ENCODE results near the gene CDHR1.

Gene CDHR1

GRCh38 chr10:84214046-84214572 is 19.8 kb downstream of the CDHR1 start:
- Histone ChIP-seq H4K20me1 (ENCODE audit: low read depth, low read length) (no peaks in the 10 kb centered on the region), H3K9me2 (replicated peaks; ENCODE audit: insufficient read depth, low read length) (no peaks in the 10 kb centered on the region), H2AFZ (ENCODE audit: low read depth, low read length, severe bottlenecking) (peak overlapping the region; percentile 50), H3F3A (ENCODE audit: insufficient read depth) (no peaks in the 10 kb centered on the region), H3K4me3 (ENCODE audit: insufficient read depth, low read length, poor library complexity, severe bottlenecking) (no peak overlapping the region), H3K79me2 (ENCODE audit: insufficient read depth, low read length) (no peaks in the 10 kb centered on the region), H3K27me3 (ENCODE audit: low read length) (no peaks in the 10 kb centered on the region), H3K9me3 (ENCODE audit: insufficient read depth, low read length) (no peaks in the 10 kb centered on the region), H3K9ac (ENCODE audit: low read length) (no peak overlapping the region), H3K27ac (ENCODE audit: low read depth, low read length) (no peak overlapping the region), H3K36me3 (ENCODE audit: low read length) (no peaks in the 10 kb centered on the region), H3K4me2 (ENCODE audit: low read depth, low read length, poor library complexity, severe bottlenecking) (no peak overlapping the region)
- TF ChIP-seq CTCF (IDR thresholded peaks at IDR 0.05; ENCODE audit: insufficient read depth, low read length, poor library complexity, severe bottlenecking) (no peak), EZH2phosphoT487 (conservative IDR thresholded peaks at IDR 0.05; ENCODE audit: low read length) (no peak)

GRCh38 chr10:84214612-84215235 is 20.4 kb downstream of the CDHR1 start:
- Histone ChIP-seq H3K9me2 (replicated peaks; ENCODE audit: insufficient read depth, low read length) (no peaks in the 10 kb centered on the region), H3K9ac (ENCODE audit: low read length) (no peak overlapping the region), H3K36me3 (ENCODE audit: low read length) (no peaks in the 10 kb centered on the region), H3K4me2 (ENCODE audit: low read depth, low read length, poor library complexity, severe bottlenecking) (no peak overlapping the region), H3F3A (ENCODE audit: insufficient read depth) (no peaks in the 10 kb centered on the region), H2AFZ (ENCODE audit: low read depth, low read length, severe bottlenecking) (peak overlapping the region; percentile 50), H3K4me3 (ENCODE audit: insufficient read depth, low read length, poor library complexity, severe bottlenecking) (no peak overlapping the region), H3K27ac (ENCODE audit: low read depth, low read length) (no peak overlapping the region), H3K9me3 (ENCODE audit: insufficient read depth, low read length) (peaks cover 6% of the 10 kb centered on the region; the same call in 1 of the 2 replicates), H4K20me1 (ENCODE audit: low read depth, low read length) (no peaks in the 10 kb centered on the region), H3K79me2 (ENCODE audit: insufficient read depth, low read length) (no peaks in the 10 kb centered on the region), H3K27me3 (ENCODE audit: low read length) (no peaks in the 10 kb centered on the region)
- TF ChIP-seq EZH2phosphoT487 (conservative IDR thresholded peaks at IDR 0.05; ENCODE audit: low read length) (no peak), CTCF (IDR thresholded peaks at IDR 0.05; ENCODE audit: insufficient read depth, low read length, poor library complexity, severe bottlenecking) (peak; percentile 64)

DNA sequence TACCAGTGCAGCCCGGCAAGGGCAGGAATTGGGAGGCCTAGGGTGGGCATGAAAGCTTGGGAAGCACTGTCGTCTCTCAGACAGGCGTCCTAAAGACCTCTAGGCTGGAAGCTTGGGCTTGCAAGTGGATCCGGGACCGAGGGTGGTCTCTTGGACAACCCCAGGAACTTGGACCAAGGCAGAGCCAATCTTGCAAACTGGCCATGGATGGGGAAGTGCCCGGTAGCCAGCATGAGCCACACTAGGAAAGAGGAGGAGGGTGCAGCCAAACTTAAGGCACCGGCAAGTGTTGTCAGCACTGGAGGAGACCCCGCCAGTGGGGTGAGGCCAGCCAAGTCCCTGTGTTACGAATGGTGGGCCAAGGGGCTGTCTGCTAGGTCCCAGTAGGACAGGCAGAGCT is 22.5 kb downstream of the CDHR1 start:
- Histone ChIP-seq H3K4me3 (ENCODE audit: insufficient read depth, low read length, poor library complexity, severe bottlenecking) (no peak overlapping the region), H3K27me3 (ENCODE audit: low read length) (no peaks in the 10 kb centered on the region), H3K27ac (ENCODE audit: low read depth, low read length) (no peak overlapping the region), H3K9me3 (ENCODE audit: insufficient read depth, low read length) (peaks cover 6% of the 10 kb centered on the region; the same call in 1 of the 2 replicates), H2AFZ (ENCODE audit: low read depth, low read length, severe bottlenecking) (no peak overlapping the region), H3K4me2 (ENCODE audit: low read depth, low read length, poor library complexity, severe bottlenecking) (no peak overlapping the region), H4K20me1 (ENCODE audit: low read depth, low read length) (no peaks in the 10 kb centered on the region), H3K36me3 (ENCODE audit: low read length) (no peaks in the 10 kb centered on the region), H3F3A (ENCODE audit: insufficient read depth) (no peaks in the 10 kb centered on the region), H3K79me2 (ENCODE audit: insufficient read depth, low read length) (no peaks in the 10 kb centered on the region), H3K9ac (ENCODE audit: low read length) (no peak overlapping the region), H3K9me2 (replicated peaks; ENCODE audit: insufficient read depth, low read length) (no peaks in the 10 kb centered on the region)
- TF ChIP-seq CTCF (IDR thresholded peaks at IDR 0.05; ENCODE audit: insufficient read depth, low read length, poor library complexity, severe bottlenecking) = no peak
- TF ChIP-seq EZH2phosphoT487 (conservative IDR thresholded peaks at IDR 0.05; ENCODE audit: low read length) = no peak

All from SU-DHL-6 (cell line).